ENCODE data around the gene HOXC11.

Gene HOXC11

DNA sequence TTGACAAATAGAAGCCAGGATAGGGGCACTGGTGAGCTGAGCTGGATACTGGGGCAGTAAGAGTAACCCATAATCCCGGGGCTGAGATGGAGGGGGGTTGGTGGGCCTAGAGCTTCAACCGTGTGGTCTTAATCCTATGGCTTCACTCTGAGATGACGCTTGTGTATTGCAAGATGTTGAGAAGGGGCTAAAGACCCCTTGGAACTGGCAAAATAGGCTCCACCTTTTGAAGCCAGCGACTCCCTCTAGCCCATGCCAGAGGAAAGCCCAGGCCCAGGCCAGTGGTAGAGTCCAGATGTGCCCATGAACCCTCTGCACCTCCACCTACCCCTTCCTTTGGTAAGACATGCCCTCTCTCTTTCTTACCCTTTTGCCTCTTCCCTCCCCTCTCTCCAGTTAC, 13.6 kb upstream of the HOXC11 start:
- no peak for DNase-seq

DNA sequence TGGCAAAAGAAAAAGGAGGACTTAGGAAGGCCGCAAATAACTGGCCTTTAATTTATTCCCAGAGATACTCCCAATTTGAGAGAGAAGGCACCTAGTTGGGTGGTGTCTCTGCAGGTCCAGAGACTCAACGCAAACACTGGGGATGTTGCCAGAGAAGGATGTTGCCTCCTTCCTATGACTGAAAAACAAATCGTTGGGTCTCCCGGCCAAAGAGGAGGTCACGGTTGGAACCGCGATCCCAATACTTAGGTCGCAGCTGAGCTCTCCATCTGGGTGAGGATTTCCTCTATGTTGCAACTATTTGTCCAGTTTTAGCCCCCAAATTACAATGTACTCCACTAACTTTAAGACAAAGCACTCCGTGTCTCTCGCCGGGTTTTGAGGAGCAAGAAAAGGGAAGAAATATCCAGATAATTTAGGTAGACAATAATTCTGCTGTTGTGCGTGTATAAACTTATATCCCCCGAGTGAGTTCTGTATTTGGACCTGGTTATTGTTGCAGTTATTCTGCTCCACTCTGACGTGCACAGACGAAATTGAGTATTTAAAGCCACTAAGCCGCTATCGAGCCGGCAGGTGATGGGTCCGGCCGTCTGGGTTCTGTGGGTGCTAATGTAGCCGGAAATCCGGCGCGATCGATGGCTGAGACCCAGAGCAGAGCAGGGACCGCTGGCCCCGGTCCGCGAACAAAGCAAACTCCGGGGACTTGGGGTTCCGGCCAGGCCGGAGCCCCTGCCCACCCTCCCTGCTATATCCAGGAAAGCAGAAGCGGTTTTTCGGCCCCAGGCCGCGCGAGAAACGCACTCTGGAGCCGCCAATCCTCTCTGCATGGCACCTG, 12.5 kb upstream of the HOXC11 start:
- DNase-seq = no peak

DNA sequence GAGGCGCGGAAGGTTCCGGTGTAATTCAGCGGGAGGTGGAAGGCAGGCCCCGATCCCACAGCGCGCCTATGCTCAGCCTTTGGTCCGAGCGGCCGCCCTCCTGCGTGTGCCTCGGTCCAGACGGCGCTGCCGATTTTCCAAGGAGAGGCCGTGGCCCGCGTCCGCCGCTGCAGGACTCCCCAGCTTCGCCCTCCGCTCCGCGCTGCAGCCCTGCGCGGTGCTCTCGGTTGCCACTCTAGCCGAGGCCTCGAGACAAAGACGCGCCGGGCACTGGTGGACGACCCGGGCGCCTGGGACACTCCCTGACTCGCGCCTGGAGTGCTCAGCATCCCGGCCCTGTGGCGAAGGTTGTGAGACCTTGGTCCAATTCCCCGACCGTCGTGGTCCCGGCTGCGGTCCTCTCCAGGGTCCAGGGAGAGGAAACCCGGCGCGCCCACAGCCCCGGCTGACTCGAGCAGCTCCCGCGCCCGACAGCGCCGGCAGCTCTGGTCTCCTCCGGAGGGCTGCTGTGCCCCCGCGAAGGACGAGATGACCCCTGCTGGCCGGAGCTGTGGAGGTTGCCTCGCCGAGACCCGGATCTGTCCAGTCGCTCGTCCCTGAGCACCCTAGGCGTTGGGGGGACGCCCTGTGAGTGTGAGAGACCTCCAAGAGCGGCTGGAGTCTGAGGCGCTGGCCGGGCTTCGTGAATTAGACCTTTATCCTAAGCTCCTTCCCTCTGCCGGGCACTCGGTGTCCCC, 11.7 kb upstream of the HOXC11 start:
- DNase-seq = no peak

DNA sequence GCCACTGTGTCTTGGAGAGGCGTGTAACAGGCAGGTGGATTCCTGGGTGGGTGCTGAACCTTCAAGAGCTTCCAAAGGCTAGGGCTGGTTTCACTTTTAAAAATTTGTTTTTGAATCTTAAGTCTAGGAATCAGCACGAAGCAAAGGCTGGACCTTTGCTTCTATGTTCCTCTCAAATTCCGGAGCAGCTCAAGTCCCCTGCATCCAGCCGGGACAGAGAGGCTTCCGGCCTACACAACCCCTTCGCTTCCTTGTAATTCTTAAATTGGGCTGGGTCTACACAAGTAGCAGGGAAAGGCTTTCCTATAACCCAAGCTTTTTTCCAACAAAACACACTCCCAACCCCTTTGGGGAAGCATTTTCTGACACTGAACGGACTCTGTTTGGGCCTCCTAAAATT, 9.9 kb upstream of the HOXC11 start:
- no peak for DNase-seq

DNA sequence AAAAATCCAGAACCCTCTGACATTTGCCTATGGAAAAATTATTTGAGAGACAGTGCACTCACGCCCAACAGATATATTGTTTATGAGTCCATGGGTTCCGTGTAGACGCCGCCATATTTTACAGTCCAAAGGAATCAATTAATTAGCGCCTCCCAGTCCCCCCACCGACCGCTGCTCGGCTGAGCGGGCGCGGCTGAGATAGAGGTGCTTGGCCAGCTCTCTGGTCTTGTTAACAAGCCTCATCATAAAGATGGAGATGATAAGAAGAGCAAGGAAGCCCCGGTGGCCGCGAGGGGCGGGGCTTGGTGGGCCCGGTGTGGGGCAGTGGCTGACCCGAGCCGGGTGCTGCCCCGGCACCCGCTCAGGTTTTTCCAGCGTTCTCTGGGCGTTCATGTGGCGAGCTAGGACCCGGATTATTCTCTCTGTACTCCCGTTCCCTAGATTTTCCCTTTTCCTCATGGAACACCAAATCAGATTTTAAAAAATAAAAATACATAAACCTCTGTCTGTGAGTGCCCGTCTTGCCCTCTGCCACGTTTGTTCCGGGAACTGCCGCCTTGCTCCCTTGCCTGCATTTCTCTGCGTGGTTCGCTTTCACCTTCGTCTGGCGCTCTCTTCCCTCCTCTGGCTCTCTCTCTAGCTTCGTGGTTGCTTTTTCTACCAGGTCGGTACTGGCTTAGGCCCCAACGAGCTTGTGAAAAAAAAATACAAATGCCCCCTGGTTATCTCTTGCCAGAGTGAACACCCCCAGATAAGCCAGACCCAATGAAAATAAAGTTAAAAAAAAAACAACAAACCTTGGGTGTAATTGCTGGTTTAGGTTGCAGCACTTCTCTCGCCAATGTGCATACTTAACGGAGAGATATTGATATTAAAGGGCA, 9.3 kb upstream of the HOXC11 start:
- no peak for DNase-seq

DNA sequence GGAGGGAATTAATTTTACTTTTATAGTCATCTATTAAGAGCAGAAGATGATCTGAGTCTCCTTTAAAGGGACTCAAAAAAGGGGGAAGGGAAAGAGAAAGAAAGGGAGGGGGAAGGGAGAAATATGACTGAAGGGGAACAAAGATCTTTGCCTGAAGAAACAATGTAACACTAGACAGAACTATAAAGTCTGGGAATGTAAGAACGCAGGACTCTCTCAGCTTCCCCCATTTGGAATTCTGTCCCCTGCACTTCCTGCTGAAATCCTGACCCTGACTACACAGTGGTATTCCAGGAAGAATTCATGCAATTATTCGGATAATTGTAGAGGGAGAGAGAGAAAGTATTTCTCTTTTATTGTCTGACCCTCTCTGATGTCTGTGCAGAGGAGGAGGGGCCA, 8.6 kb upstream of the HOXC11 start:
- DNase-seq = no peak

DNA sequence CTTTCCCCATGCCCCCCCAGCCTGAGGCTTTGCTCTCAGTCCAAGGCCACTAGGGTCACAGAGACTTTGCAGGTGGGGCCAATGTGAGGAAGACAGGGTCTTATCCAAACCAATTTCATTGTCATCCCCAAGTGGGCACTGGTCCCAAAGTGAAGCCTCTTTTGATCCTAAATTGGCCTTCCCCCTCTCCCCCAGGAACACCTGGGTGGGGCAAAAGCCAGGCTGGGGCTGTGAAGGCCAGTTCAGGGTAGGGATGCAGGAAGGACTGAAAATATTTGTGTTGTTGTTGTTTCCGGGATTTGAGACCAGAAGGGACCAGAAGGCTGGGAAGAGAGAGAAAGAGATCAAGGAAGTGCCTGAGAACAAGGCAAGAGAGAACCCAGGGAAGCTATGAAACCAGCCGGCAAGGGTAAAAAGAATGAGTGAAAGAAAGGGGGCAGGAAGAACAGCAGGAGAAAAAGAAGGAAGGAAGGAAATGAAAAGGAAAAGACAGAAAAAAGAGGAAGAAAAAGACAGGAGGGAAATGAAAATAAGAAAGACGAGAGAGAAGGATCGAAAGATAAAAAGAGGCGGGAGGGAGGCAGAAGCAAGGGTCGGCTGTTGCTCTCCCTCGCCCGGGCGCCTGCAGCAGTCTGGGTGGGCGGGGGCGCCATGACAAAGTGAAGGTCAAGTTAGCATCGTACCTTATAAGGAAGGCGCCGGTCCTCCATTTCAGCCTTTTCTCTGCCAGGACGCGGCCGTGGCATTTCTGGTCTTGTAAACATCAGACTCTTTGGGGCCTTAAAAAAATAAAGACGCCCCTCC, 7.4 kb upstream of the HOXC11 start:
- DNase-seq = no peak

DNA sequence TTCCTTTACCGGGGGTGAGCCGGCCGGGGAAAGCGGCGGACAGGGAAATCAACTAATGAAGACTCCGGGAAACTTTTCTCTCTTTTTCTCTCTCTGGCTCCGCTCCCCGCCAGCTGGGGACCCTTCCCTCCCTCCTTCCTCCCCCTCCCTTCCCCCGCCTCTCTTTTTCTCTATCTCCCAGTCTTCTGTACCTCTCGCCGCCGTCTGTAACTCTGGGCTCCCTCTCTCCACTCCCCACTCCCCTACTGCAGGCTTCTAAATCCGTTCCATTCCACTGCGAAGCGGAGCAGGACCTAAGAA, 6.9 kb upstream of the HOXC11 start:
- no peak for DNase-seq

DNA sequence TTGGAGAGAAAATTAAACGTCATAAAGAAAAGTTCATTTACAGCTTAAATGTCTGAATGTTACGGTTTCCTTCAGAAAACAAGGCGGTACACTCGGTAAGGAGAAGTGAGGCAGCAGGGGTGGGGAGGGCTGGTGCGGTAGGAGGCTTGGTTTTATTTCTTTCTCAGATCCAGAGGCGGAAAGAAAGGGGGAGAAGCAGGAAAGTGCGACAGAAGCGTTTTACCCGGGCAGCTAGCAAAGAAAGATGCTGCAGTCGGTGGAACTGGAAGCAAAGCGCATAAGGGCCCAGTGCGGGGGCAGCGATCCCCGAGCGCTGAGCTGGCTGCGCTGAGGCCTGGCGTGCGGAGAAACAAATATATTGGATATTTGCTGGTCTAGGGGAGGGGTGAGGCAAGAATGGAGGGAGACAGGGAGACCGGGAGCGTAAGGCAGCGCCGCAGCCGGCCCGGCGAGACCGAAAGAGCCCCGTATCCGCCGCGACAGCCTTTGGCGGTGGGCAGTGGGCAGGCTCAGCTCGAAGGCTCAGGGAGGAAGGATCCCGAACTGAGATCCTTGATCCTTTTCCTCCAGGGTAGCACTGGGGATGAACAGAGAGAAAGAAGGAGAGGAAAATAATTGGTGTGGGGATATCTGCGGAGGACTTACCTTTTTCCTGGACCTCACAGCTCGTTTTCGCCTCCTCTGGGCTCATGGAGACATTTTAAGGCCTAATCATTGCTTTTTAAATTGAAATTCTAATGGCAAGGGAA, 6.4 kb upstream of the HOXC11 start:
- no peak for DNase-seq

DNA sequence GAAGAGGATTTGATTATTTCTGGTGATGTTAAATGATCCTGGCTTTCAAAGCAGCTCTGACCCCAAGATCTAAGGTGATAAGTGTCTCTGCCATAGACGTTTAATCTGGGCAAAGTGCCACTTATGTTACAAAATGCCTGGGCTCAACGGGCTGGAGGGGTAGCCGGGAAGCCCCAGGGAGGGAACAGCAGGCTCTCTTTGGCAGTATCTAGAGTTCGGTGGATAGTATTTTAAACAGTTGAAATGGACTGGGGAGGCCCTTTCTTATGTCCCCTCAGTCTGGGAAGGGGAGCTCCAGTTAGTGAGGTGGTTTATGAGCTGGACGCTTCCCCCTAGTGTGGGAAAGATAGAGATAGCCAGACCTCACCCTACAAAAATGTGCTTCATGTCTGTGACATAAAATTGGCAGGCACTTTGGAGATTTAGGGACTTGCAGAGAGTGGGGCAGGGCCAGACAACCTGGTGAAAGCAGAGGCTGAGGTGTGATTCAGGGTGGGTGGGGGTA, 5.5 kb upstream of the HOXC11 start:
- no peak for DNase-seq

DNA sequence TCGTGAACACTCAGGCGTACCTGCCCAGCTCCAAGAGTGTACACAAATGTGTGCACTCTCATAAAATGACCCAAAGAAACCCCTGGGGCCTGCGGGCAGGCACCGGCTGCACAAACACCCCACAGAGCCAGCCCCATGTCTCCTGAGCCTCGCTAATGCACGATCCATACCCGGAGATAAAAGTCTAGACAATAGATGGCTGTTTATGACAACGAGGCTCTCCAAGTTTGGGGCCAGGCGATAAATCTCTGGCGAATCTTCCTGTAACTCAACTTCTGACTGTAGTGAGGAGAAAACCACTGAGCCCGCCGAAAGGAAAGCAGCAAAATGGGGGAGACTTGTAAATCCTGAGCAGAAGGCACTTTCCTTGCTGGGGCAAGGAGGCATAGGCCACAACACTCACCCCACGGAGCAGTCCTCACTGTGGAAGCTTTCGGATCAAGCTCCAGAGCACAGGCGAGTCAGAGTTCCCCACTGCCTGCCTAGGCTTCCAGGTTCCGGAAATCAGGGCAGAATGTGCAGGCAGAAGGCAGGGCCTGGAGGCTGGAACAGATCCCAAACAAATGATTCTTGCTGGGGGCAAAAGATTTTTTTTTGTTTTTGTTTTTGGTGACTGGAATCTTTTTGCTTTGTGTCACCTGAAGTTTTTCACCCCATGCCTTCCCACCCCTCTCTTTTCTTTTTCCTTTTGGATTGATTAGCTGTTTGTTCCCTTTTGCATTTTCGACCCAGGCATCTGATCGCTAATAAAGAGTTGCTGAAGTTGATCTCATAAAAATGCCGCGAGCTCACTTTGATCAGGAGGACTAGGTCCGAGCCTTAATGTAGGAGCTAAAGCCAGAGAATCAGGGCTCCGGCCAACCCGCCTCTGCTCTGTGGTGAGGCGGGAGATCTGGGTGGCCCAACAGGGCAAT, 4.5 kb upstream of the HOXC11 start:
- DNase-seq = no peak

DNA sequence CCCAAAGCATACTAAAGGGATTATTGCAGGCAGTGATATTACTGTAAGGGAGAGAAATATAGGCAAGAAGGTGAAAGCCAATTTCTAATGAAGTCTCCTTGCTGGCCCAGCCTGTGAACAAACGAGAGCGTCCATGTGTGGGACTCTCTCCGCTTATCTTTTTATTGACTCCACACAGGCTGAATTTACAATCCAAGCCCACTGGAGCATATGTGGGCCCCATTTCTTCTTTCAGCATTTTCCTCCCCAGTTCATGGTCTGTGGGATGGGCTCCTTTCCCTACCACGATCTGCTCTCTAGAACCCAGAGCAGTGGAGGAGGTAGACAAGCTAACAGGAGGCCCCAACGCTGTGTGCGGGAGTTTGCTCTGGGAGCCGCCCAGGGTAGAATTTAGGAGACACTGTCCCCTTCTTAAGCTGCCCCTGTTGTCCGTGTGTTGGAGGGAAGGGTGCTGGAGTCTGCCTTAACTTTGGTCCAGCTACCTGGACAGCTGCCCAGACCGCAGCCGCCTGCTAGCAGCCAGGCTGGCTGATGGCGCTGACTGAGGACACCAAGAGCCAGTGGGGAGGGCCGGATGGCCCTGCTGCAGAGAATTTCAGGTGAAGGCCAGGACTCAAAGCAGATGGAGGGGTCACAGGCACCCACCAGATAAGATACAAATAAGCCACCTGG, 3.2 kb upstream of the HOXC11 start:
- no peak for DNase-seq

DNA sequence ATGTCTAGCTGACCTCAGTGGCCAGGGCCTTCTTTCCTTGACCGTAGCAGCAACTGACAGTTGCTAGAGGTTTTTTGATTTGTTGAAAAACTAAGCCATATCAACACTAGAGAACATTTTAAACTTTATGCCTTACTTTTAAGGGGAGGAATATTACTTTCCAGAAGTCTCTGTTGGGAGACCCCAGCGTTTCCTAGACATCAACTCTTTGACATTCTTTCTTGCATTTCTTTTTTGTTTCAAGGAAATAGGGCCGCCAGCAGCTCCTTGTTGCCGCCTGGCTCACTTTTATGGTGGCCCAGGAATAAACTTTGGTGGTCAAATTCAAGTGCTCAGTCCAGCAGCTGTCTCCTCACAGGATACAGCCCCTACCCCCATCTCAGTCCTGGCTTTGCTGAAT, 2.5 kb upstream of the HOXC11 start:
- no peak for DNase-seq

DNA sequence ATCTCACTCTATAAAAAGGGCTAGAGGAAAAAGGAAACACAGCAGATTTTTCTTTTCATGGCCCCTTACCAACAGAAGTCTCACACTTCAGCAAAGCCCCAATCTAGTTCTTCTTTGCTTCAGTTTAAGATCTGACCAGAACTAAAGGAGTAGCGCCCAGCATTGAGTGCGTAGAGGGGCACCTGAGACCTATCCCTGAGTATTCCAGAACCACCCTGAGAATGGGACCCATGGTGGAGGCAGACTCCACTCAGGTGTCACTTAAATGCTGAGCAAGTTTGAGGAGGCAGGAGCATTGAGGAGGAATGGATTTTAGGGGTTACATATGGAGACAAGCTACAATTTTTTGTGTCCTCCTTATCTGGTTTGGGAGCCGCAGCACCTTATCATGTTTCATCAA, 1.8 kb upstream of the HOXC11 start:
- no peak for DNase-seq

DNA sequence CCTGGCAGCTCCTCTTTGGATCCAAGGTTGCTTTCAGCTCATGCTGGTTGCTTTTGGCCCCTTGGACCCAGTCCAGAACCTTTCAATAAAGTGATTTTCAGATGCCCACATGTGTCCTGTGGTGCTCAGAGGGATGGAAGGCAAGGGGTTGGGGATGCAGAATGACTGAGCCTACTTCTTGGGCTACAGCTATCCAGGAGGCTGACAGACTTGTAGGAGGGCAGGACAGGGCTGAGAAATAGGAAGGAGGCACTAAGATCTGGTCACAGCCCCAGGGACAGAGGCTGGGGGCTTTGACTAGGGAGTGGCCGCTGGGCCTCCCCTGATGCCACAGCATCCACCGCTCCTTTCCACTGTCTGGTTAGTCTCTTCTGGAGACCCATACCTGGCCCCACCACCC, 1.2 kb upstream of the HOXC11 start:
- DNase-seq = no peak

DNA sequence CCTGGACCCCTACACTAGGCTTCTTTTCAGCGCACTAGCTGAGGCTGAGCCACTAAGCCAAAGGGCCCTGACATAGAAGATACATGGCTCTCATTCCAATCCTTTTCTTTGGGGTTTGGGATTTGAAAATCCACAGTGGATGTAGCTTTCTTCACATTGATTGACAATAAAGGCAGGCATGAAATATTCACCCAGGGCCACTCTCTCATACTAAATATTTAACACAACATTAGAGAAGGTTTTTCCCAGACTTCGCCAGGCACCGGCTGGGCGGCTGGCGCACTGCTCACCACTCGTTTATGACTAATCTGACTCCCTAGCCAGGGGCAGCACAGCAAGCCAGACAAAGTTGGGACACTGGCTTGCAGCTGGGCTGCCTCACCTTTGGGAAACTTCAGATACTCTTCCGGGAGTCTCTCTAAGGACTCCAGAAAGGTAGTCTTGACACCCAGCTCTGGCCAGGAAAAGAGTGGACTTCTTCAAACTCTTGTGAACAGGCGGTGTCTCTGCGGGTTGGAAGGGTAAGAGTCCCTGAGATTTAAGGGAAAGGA, 699 bp upstream of the HOXC11 start:
- no peak for DNase-seq

DNA sequence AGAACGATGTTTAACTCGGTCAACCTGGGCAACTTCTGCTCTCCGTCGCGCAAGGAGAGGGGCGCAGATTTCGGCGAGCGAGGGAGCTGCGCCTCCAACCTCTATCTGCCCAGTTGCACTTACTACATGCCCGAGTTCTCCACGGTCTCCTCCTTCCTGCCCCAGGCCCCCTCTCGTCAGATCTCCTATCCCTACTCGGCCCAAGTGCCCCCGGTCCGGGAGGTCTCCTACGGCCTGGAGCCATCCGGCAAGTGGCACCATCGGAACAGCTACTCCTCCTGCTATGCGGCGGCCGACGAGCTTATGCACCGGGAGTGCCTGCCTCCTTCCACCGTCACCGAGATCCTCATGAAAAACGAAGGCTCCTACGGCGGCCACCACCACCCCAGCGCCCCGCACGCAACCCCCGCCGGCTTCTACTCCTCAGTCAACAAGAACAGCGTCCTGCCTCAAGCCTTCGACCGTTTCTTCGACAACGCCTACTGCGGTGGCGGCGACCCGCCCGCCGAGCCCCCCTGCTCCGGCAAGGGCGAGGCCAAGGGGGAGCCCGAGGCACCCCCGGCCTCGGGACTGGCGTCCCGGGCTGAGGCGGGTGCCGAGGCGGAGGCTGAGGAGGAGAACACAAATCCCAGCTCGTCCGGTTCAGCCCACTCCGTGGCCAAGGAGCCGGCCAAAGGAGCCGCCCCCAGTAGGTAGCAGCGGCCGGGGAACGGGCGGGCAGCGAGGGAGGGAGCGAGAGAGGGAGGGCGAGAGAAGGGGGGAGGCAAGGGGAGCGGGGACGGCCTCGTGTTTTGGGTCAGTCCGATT, 513 bp downstream of the HOXC11 start:
- DNase-seq = no peak

DNA sequence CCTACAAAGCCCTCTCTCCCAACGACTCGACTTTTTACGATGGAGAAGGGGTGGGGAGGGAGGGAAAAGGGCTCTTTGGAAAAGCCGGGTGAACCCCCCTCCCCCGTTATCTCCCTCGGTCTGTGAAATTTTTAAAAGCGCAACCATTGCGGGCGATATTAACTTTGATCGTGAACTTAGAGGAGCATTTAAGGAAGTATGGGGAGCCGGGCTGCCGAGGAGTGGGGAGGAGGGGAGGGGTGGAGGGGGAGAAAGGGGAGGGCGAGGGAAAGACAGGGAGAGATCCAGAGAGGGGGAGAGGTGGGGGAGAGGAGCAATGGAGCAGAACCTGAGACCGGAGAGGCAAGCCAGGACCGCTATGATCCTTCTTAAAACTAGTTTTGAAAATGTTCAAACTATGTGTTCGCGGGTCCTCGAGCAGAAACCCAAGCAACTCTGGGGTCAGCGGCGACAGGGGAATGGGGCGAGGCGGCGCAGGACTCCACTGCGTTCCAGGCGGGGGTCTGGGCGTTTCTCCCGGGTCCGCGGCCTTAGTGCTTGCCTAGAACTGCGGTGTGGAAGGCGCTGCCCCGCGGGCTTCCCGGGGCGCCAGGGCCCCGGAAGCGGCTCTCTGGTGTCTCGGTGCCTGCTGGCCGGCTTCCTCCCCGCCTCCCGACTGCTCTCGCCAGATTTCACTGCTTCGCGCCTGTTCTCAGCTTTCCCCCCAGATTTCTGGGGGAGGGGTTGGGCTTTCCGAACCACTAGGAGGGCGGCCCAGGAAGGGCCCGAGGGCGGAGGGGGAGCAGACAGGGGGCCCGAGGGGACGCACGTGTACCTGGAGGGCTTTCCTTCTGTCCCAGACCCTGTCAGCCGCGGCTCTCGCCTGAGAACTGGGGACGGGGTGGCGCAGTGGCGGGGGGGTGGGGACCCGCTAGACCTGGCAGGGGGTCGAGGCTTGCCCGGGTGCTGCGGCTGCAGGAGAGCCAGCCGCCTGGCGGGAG, 1.4 kb downstream of the HOXC11 start, which contains the start of gene HOTAIR:
Gene HOTAIR, minus strand, starts transcription at position 871 of the 980 bp plus-strand sequence.
- DNase-seq = no peak
